Naive thymus-derived CD4-positive, alpha-beta T cell (primary cell): ENCODE results near the gene LTBP3. TPM values are rescaled to one million over a fixed set of nuclear protein-coding genes. Genes with fewer than 3 reads are reported as not detected.
"Not testable (repeated sequence)": the region's sequence is repeated elsewhere in the genome, so short reads cannot be mapped to it uniquely, and the experiment has no call there.

ENCODE experiments used
- ATAC-seq: fragments of 150-1000 bp; cut with Tn5 transposase; 2 replicates; pipeline ENCODE4 v1.10.0; 2021; ENCODE audit warnings: mild to moderate bottlenecking, moderate library complexity
- CTCF ChIA-PET: fragments of 350-600 bp; sonication (Branson Sonifier 250); formaldehyde crosslinking; loops from one replicate; lab custom pipeline; 2021; ENCODE audit warnings: antibody characterized with exemption; lab: Charles Lee
- POLR2A ChIA-PET: fragments of 350-600 bp; sonication (Branson Sonifier 250); formaldehyde crosslinking; loops from one replicate; lab custom pipeline; 2021; ENCODE audit warnings: antibody characterized with exemption, inconsistent platforms; lab: Charles Lee
- DNase-seq, 9 donors: peaks; one replicate each; pipeline versions ENCODE4 v3.0.0 to v3.0.0-alpha.2; 2020 to 2022; ENCODE audit warnings: mixed read lengths in 1 of 9
- H3K27ac ChIP-seq: one replicate; pipeline ENCODE4 v1.7.0; 2013; ENCODE audit warnings: mild to moderate bottlenecking, low read depth, low read length, moderate library complexity
- H3K27me3 ChIP-seq, 2 donors: one replicate each; pipeline ENCODE4 v1.7.0; 2013; ENCODE audit warnings: low read length in 2 of 2, mild to moderate bottlenecking in 2 of 2, moderate library complexity in 2 of 2; ENCODE audit not compliant: control insufficient read depth in 2 of 2, insufficient read depth in 2 of 2
- H3K36me3 ChIP-seq, 3 experiments: 1 replicate in 2 of 3; 2 replicates in 1 of 3; pipeline ENCODE4 v1.7.0; 2013; ENCODE audit warnings: low read length in 3 of 3, mild to moderate bottlenecking in 3 of 3, moderate library complexity in 1 of 3; ENCODE audit not compliant: insufficient read depth in 3 of 3, control insufficient read depth in 2 of 3
- H3K4me1 ChIP-seq, 2 donors: one replicate each; pipeline ENCODE4 v1.7.0; 2013; ENCODE audit warnings: low read length in 2 of 2, mild to moderate bottlenecking in 2 of 2, moderate library complexity in 1 of 2; ENCODE audit not compliant: control insufficient read depth in 2 of 2, insufficient read depth in 2 of 2
- H3K4me3 ChIP-seq: 2 replicates; pipeline ENCODE4 v1.7.0; 2013; ENCODE audit warnings: mild to moderate bottlenecking, low read length
- H3K9me3 ChIP-seq, 3 experiments: 1 replicate in 2 of 3; 2 replicates in 1 of 3; pipeline ENCODE4 v1.7.0; 2013; ENCODE audit warnings: low read length in 3 of 3; ENCODE audit not compliant: control insufficient read depth in 2 of 3
- H3K27ac Mint-ChIP-seq, 9 donors: one replicate each; pipeline ENCODE4 v1.8.0; 2020 to 2022; ENCODE audit warnings: mixed read lengths in 9 of 9, mild to moderate bottlenecking in 8 of 9, moderate library complexity in 5 of 9, inconsistent platforms in 2 of 9
- H3K27me3 Mint-ChIP-seq, 5 donors: one replicate each; pipeline ENCODE4 v1.8.0; 2021 to 2022; ENCODE audit warnings: mixed read lengths in 5 of 5, mild to moderate bottlenecking in 1 of 5
- H3K36me3 Mint-ChIP-seq, 5 donors: one replicate each; pipeline ENCODE4 v1.8.0; 2020 to 2022; ENCODE audit warnings: mixed read lengths in 5 of 5, mild to moderate bottlenecking in 3 of 5, inconsistent platforms in 1 of 5
- H3K4me1 Mint-ChIP-seq, 7 donors: one replicate each; pipeline ENCODE4 v1.8.0; 2020 to 2022; ENCODE audit warnings: mixed read lengths in 7 of 7, mild to moderate bottlenecking in 3 of 7, inconsistent platforms in 1 of 7
- H3K4me3 Mint-ChIP-seq, 10 donors: one replicate each; pipeline ENCODE4 v1.8.0; 2020 to 2022; ENCODE audit warnings: mild to moderate bottlenecking in 10 of 10, mixed read lengths in 10 of 10, moderate library complexity in 6 of 10, inconsistent platforms in 2 of 10
- H3K9me3 Mint-ChIP-seq, 11 donors: one replicate each; pipeline ENCODE4 v1.8.0; 2020 to 2022; ENCODE audit warnings: mixed read lengths in 11 of 11, mild to moderate bottlenecking in 4 of 11, inconsistent platforms in 1 of 11, moderate library complexity in 1 of 11
- intact Hi-C, 2 donors: fragments of 100-400 bp; cut with micrococcal nuclease; formaldehyde crosslinking; loops; one replicate each; pipeline ENCODE4 v1.15.1; 2023
- polyA plus RNA-seq, 2 donors: library from polyadenylated mRNA; unstranded; fragments of 300-500 nt; fragmentation: Illumina TruSeq; gene quantifications; one replicate each; pipeline ENCODE4 v1.2.3, GENCODE V29; 2021
- total RNA-seq, 6 experiments: library from RNA in 5 of 6; stranded (reverse) in 5 of 6; gene quantifications; 1 replicate in 5 of 6; 2 replicates in 1 of 6; pipeline ENCODE4 v1.2.3 and lab custom pipeline; 2021 to 2026

Gene LTBP3
- total and polyA plus RNA-seq, 7 experiments from 2014 or later, result 18.7 to 288 (median 216) TPM

GRCh38 chr11:65524014-65524740 is 34.0 kb downstream of the LTBP3 start:
- peak; percentile 17 for ATAC-seq
- DNase-seq, result no peak
- POLR2A ChIA-PET, result interaction anchor here (0.5 to 8.9 kb wide), 20 partner anchors 10 to 140 kb away, joined by 3 to 213 read pairs (median 5); partner anchors contain the start of genes EHBP1L1, FAM89B, MALAT1 and MAP3K11
- CTCF ChIA-PET, result interaction anchor here (0.7 to 1.3 kb wide), 4 partner anchors 14 to 108 kb away, joined by 3 to 5 read pairs (median 3); partner anchors contain the start of gene MALAT1
- H3K9me3 Mint-ChIP-seq, result peaks cover 0 to 2% (median 0%) of the 10 kb centered on the region in 11 donors
- peaks cover 0 to 17% (median 0%) of the 10 kb centered on the region in 3 experiments for H3K36me3 ChIP-seq
- intact Hi-C loops, result loop anchor here (1.0 kb wide), 1 partner anchor 91 kb away; the partner anchor contains the start of gene PCNX3 (in 2 of the 2)
- H3K36me3 Mint-ChIP-seq, result peaks cover 0 to 13% (median 0%) of the 10 kb centered on the region in 5 donors
- peak overlapping the region; percentile 45 for H3K4me3 ChIP-seq
- no peaks in the 10 kb centered on the region for H3K27me3 Mint-ChIP-seq
- no peaks in the 10 kb centered on the region for H3K9me3 ChIP-seq
- H3K27ac ChIP-seq, result peak overlapping the region; percentile 73
- H3K27me3 ChIP-seq, result no peaks in the 10 kb centered on the region
- peak overlapping the region; percentile 85 to 94 (median 86) for H3K4me3 Mint-ChIP-seq
- H3K4me1 ChIP-seq, result peaks cover 27 to 34% of the 10 kb centered on the region in 2 donors
- peak overlapping the region; percentile 89 to 98 (median 95) for H3K27ac Mint-ChIP-seq
- peaks cover 27 to 62% (median 50%) of the 10 kb centered on the region in 7 donors for H3K4me1 Mint-ChIP-seq

- CTCF ChIA-PET, result interaction anchor here (0.7 to 1.3 kb wide), 3 partner anchors 14 to 107 kb away, joined by 3 to 5 read pairs (median 3); no protein-coding TSS in a partner anchor
- Histone ChIP-seq H3K36me3 (peaks cover 0 to 12% (median 0%) of the 10 kb centered on the region in 3 experiments), H3K4me3 (peak overlapping the region; percentile 45), H3K27ac (peak overlapping the region; percentile 73), H3K4me1 (peaks cover 27 to 34% of the 10 kb centered on the region in 2 donors)
- POLR2A ChIA-PET, result interaction anchor here (0.8 to 8.9 kb wide), 8 partner anchors 17 to 139 kb away, joined by 3 to 213 read pairs (median 11); partner anchors contain the start of genes EHBP1L1, MALAT1, MAP3K11 and NEAT1
- not testable (repeated sequence) for H3K27me3 Mint-ChIP-seq, H3K9me3 ChIP-seq, H3K27me3 ChIP-seq, DNase-seq, H3K9me3 Mint-ChIP-seq, ATAC-seq
- Mint-ChIP-seq H3K36me3 (peaks cover 0 to 10% (median 0%) of the 10 kb centered on the region in 5 donors), H3K4me3 (peak overlapping the region; percentile 85 to 94 (median 86)), H3K27ac (peak overlapping the region; percentile 89 to 98 (median 95)), H3K4me1 (peaks cover 27 to 57% (median 47%) of the 10 kb centered on the region in 7 donors)
- intact Hi-C loops, result loop anchor here in 1 of 2 donors (2.0 kb wide), 1 partner anchor 15 kb away; no protein-coding TSS in a partner anchor
Measured at GRCh38 chr11:65523631-65523968, 34.6 kb downstream of the LTBP3 start.

GRCh38 chr11:65522718-65523630 is 35.2 kb downstream of the LTBP3 start:
- not testable (repeated sequence) for H3K9me3 ChIP-seq, H3K9me3 Mint-ChIP-seq, H3K27me3 ChIP-seq, ATAC-seq, H3K27me3 Mint-ChIP-seq
- Histone ChIP-seq H3K4me1 (peaks cover 27 to 34% of the 10 kb centered on the region in 2 donors), H3K27ac (peak overlapping the region; percentile 73), H3K36me3 (peaks cover 0 to 12% (median 0%) of the 10 kb centered on the region in 3 experiments), H3K4me3 (peak overlapping the region; percentile 50)
- Mint-ChIP-seq H3K4me1 (peaks cover 27 to 56% (median 46%) of the 10 kb centered on the region in 7 donors), H3K27ac (peak overlapping the region; percentile 89 to 98 (median 95)), H3K36me3 (peaks cover 0 to 10% (median 0%) of the 10 kb centered on the region in 5 donors), H3K4me3 (peak overlapping the region; percentile 85 to 94 (median 86))
- intact Hi-C loops, result loop anchor here in 1 of 2 donors (2.0 kb wide), 1 partner anchor 14 kb away; no protein-coding TSS in a partner anchor
- DNase-seq, result peak in 7 of 9 donors; percentile 53 to 71 (median 66)
- POLR2A ChIA-PET, result interaction anchor here (0.9 to 9.6 kb wide), 7 partner anchors 19 to 99 kb away, joined by 3 to 213 read pairs (median 10); partner anchors contain the start of genes MALAT1 and NEAT1
- CTCF ChIA-PET, result interaction anchor here (1.1 kb wide), 1 partner anchor 106 kb away, joined by 3 read pairs; no protein-coding TSS in a partner anchor

- Histone ChIP-seq H3K27ac (peak overlapping the region; percentile 73), H3K4me3 (peak overlapping the region; percentile 46), H3K4me1 (peaks cover 27 to 34% of the 10 kb centered on the region in 2 donors)
- ChIA-PET CTCF (interaction anchor here (0.7 to 1.1 kb wide), 2 partner anchors 23 to 166 kb away, joined by 3 read pairs; partner anchors contain the start of gene MALAT1), POLR2A (interaction anchor here (0.6 to 9.6 kb wide), 9 partner anchors 9 to 511 kb away, joined by 3 to 97 read pairs (median 3); partner anchors contain the start of gene MALAT1)
- not testable (repeated sequence) for H3K27me3 ChIP-seq, H3K36me3 ChIP-seq, ATAC-seq, H3K27me3 Mint-ChIP-seq, H3K9me3 ChIP-seq, H3K36me3 Mint-ChIP-seq, H3K9me3 Mint-ChIP-seq
- peak in 7 of 9 donors; percentile 42 to 78 (median 62) for DNase-seq
- Mint-ChIP-seq H3K27ac (peak overlapping the region; percentile 76 to 98 (median 93)), H3K4me3 (peak overlapping the region; percentile 85 to 94 (median 86)), H3K4me1 (peaks cover 27 to 49% (median 42%) of the 10 kb centered on the region in 7 donors)
- intact Hi-C loops, result loop anchor here in 1 of 2 donors (2.0 kb wide), 1 partner anchor 13 kb away; no protein-coding TSS in a partner anchor
Measured at GRCh38 chr11:65521777-65522521, 36.2 kb downstream of the LTBP3 start.

- H3K4me3 ChIP-seq, ATAC-seq, H3K36me3 ChIP-seq, H3K9me3 ChIP-seq, H3K36me3 Mint-ChIP-seq, DNase-seq, H3K27ac ChIP-seq, H3K27me3 Mint-ChIP-seq, H3K9me3 Mint-ChIP-seq, CTCF ChIA-PET, intact Hi-C loops, H3K27me3 ChIP-seq: not testable (repeated sequence)
- peaks cover 11 to 16% of the 10 kb centered on the region in 2 donors for H3K4me1 ChIP-seq
- peak overlapping the region in 2 of 9 donors; percentile 12 to 36 for H3K27ac Mint-ChIP-seq
- peaks cover 27 to 37% (median 35%) of the 10 kb centered on the region in 7 donors for H3K4me1 Mint-ChIP-seq
- POLR2A ChIA-PET, result interaction anchor here (0.6 to 9.6 kb wide), 7 partner anchors 8 to 161 kb away, joined by 3 to 97 read pairs (median 3); partner anchors contain the start of gene MALAT1
- peak overlapping the region in 1 of 10 donors; percentile 29 for H3K4me3 Mint-ChIP-seq
Measured at GRCh38 chr11:65518941-65519549, 39.1 kb downstream of the LTBP3 start.
